Hepatocyte (in vitro differentiated cells): ENCODE measurements around the gene PSMD1. TPM values are rescaled to one million over a fixed set of nuclear protein-coding genes. Genes with fewer than 3 reads are reported as not detected.

Experiments used
- DNase-seq: peaks from one replicate; pipeline ENCODE4 v3.0.0-alpha.2; 2016; ENCODE audit warnings: low spot score
- H2AFZ ChIP-seq: fragments of 200-600 bp; sonication (generic); 2 replicates; pipeline ENCODE4 v1.6.0; 2016; ENCODE audit warnings: antibody characterized with exemption, mild to moderate bottlenecking
- H3K27ac ChIP-seq: fragments of 200-600 bp; sonication (generic); 2 replicates; pipeline ENCODE4 v1.5.1; 2016; ENCODE audit warnings: mild to moderate bottlenecking
- H3K27me3 ChIP-seq: fragments of 200-600 bp; sonication (generic); 2 replicates; pipeline ENCODE4 v1.6.1; 2016
- H3K36me3 ChIP-seq: fragments of 200-600 bp; sonication (generic); replicated peaks from 2 replicates; pipeline ENCODE4 v1.5.1; 2016; ENCODE audit warnings: low read depth; ENCODE audit not compliant: insufficient read depth
- H3K4me1 ChIP-seq: fragments of 200-600 bp; sonication (generic); 2 replicates; pipeline ENCODE4 v1.5.1; 2016; ENCODE audit warnings: mild to moderate bottlenecking, moderate library complexity; ENCODE audit not compliant: insufficient read depth
- H3K4me2 ChIP-seq: fragments of 200-600 bp; sonication (generic); 2 replicates; pipeline ENCODE4 v1.6.0; 2016
- H3K4me3 ChIP-seq: fragments of 200-600 bp; sonication (generic); 2 replicates; pipeline ENCODE4 v1.5.1; 2016; ENCODE audit warnings: mild to moderate bottlenecking
- H3K79me2 ChIP-seq: fragments of 200-600 bp; sonication (generic); 2 replicates; pipeline ENCODE4 v1.6.0; 2017; ENCODE audit warnings: mild to moderate bottlenecking
- H3K9me2 ChIP-seq: fragments of 200-600 bp; sonication (generic); replicated peaks from 2 replicates; pipeline ENCODE4 v1.6.0; 2017; ENCODE audit warnings: mild to moderate bottlenecking; ENCODE audit not compliant: insufficient read depth
- H3K9me3 ChIP-seq: fragments of 200-600 bp; sonication (generic); 2 replicates; pipeline ENCODE4 v1.5.1; 2016; ENCODE audit warnings: low read depth, mild to moderate bottlenecking
- H4K20me1 ChIP-seq: fragments of 200-600 bp; sonication (generic); 2 replicates; pipeline ENCODE4 v1.6.0; 2016; ENCODE audit warnings: mild to moderate bottlenecking; ENCODE audit not compliant: insufficient read depth, poor library complexity, severe bottlenecking
- CTCF ChIP-seq: fragments of 200-600 bp; sonication (generic); IDR thresholded peaks from 2 replicates; pipeline ENCODE4 v1.5.1; 2016; ENCODE audit warnings: antibody characterized with exemption, mild to moderate bottlenecking; ENCODE audit not compliant: poor library complexity
- EZH2 ChIP-seq: fragments of 200-600 bp; sonication (generic); IDR thresholded peaks from 2 replicates; pipeline ENCODE4 v1.6.1; 2016; ENCODE audit warnings: antibody characterized with exemption, mild to moderate bottlenecking, borderline replicate concordance
- EZH2phosphoT487 ChIP-seq: fragments of 200-600 bp; sonication (generic); IDR thresholded peaks from one replicate; pipeline ENCODE4 v1.6.1; 2018; ENCODE audit warnings: antibody characterized with exemption, mild to moderate bottlenecking, low read depth, moderate library complexity; ENCODE audit not compliant: unreplicated experiment, severe bottlenecking
- WGBS: methylation state at CpG from one replicate; pipeline ENCODE4 v1.1.6; 2016; ENCODE audit warnings: low lambda C conversion rate; ENCODE audit errors: missing lambda C conversion rate; 5-methylcytosine and 5-hydroxymethylcytosine counted together
- polyA plus RNA-seq: library from polyadenylated mRNA; unstranded; fragments of >200 nt; fragmentation: Nextera tagmentation; extraction: Ambion mirVana; gene quantifications from 2 replicates; pipeline ENCODE4 v1.2.1, GENCODE V29; 2016
- total RNA-seq: library from RNA; depleted of rRNA; stranded (reverse); fragments of >200 nt; gene quantifications from 2 replicates; pipeline ENCODE4 v1.2.3, GENCODE V29; 2014

PSMD1 gene
- total and polyA plus RNA-seq, 2 experiments from 2014 or later: 92.9 to 106 TPM

- H3K9me3 ChIP-seq: no peaks in the 10 kb centered on the region
- no peak overlapping the region for H3K27ac ChIP-seq
Observed at GRCh38 chr2:231130336-231131056, 73.8 kb downstream of the PSMD1 start.

DNA sequence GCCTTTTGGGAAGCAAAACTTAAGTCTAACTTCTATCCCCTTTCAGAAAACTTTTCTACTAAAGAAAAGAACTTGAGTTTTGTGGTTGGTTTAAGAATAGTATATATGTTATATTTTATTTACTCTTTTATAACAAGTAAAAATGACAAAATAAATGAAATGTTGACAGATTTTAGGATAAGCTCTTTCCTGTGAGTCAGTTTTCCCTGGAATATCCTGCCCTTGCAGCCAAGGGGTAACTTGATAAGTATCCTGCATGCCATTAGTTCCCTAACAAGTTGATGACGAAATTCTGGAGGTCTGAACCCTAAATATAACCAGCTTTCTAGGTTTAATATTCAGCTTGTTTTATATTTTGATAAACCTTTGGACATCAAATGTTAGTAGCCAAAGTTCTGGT is 75.5 kb downstream of the PSMD1 start:
- Histone ChIP-seq H3K4me2 (peak overlapping the region; percentile 4), H3K9me3 (no peaks in the 10 kb centered on the region), H3K36me3 (no peaks in the 10 kb centered on the region), H3K27ac (peak overlapping the region; percentile 2), H3K79me2 (peaks cover 16% of the 10 kb centered on the region), H2AFZ (no peak overlapping the region), H3K4me1 (peaks cover 29% of the 10 kb centered on the region), H3K4me3 (no peak overlapping the region), H3K27me3 (no peaks in the 10 kb centered on the region), H4K20me1 (no peaks in the 10 kb centered on the region), H3K9me2 (no peaks in the 10 kb centered on the region)
- TF ChIP-seq CTCF (no peak), EZH2 (no peak), EZH2phosphoT487 (no peak)
- WGBS: 71% methylated on average over 1 of the region's 1 CpG
- no peak for DNase-seq

More at GRCh38 chr2:231130336-231131056, 73.8 kb downstream of the PSMD1 start:
- H2AFZ ChIP-seq: no peak overlapping the region
- no peaks in the 10 kb centered on the region for H4K20me1 ChIP-seq
- H3K4me1 ChIP-seq: peaks cover 29% of the 10 kb centered on the region
- no peaks in the 10 kb centered on the region for H3K27me3 ChIP-seq
- H3K79me2 ChIP-seq: peaks cover 28% of the 10 kb centered on the region
- TF ChIP-seq CTCF (no peak), EZH2phosphoT487 (no peak), EZH2 (no peak)
- H3K4me2 ChIP-seq: no peak overlapping the region
- H3K4me3 ChIP-seq: no peak overlapping the region
- H3K36me3 ChIP-seq: no peaks in the 10 kb centered on the region
- no peak for DNase-seq
- 85% methylated on average over 6 of the region's 6 CpGs for WGBS
- H3K9me2 ChIP-seq: no peaks in the 10 kb centered on the region

GRCh38 chr2:231133365-231134099 is 76.9 kb downstream of the PSMD1 start:
- H3K79me2 ChIP-seq: peaks cover 13% of the 10 kb centered on the region
- TF ChIP-seq CTCF: no peak
- no peak for TF ChIP-seq EZH2phosphoT487
- no peak for TF ChIP-seq EZH2
- no peak for DNase-seq
- H3K27ac ChIP-seq: peak overlapping the region; percentile 10
- H3K36me3 ChIP-seq: no peaks in the 10 kb centered on the region
- WGBS: 47% methylated on average over 1 of the region's 1 CpG
- H3K27me3 ChIP-seq: no peaks in the 10 kb centered on the region
- no peak overlapping the region for H2AFZ ChIP-seq
- H3K9me3 ChIP-seq: no peaks in the 10 kb centered on the region
- H3K4me3 ChIP-seq: no peak overlapping the region
- H3K4me1 ChIP-seq: peaks cover 29% of the 10 kb centered on the region
- no peaks in the 10 kb centered on the region for H4K20me1 ChIP-seq
- H3K9me2 ChIP-seq: no peaks in the 10 kb centered on the region
- no peak overlapping the region for H3K4me2 ChIP-seq
